GM19043 (cell line): ENCODE results near the gene ANKH.

ENCODE experiments used
- ATAC-seq: cut with Tn5 transposase; IDR thresholded peaks from one replicate; pipeline ENCODE4 v1.9.1; 2021; ENCODE audit warnings: low read depth; ENCODE audit not compliant: unreplicated experiment

ANKH gene

DNA sequence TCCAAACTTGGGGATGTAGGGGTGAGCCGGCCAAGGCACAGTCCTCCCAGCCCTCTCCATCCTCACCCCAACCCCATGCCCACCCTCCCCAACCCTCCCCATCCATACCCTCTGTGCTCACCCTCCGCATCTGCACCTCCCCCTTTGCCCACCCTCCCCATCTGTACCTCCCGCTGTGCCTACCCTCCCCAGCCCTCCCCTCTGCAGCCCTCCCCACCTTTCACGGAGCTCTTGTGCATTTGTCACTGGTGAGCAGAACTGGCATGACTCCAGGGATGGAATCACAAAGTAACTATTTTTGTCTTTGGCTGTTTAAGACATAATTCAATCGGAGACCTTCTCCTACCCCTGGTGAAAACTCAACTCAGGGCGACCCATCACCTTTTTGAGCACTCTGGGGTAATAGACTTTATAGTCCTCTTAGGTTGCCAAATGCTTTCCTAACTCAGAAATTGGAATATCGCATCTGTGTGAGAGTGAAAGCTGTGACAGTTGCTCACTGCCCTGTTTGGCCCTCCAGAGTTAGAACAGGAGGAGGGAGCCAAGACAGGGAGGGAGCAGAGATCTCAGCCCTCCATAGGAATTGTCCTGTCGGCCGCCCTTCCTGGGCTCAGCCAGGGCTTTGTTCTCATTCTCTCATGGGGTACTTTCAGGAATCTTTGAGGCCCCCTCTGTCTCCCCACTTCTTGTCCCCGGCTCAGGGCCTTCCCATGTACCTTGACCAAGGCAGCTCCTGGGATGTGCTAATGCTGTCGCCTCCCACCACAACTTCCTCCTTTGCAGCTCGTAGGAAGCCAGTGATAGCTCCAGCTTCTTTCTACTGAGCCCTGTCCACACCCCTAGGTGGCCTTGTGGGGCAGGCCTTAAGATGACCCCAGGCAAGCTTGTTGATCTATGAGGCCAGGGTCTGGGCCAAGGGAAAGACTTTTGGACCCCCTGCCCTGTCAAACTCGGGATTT lies 170.8 kb downstream of the ANKH start:
- no peak for ATAC-seq

DNA sequence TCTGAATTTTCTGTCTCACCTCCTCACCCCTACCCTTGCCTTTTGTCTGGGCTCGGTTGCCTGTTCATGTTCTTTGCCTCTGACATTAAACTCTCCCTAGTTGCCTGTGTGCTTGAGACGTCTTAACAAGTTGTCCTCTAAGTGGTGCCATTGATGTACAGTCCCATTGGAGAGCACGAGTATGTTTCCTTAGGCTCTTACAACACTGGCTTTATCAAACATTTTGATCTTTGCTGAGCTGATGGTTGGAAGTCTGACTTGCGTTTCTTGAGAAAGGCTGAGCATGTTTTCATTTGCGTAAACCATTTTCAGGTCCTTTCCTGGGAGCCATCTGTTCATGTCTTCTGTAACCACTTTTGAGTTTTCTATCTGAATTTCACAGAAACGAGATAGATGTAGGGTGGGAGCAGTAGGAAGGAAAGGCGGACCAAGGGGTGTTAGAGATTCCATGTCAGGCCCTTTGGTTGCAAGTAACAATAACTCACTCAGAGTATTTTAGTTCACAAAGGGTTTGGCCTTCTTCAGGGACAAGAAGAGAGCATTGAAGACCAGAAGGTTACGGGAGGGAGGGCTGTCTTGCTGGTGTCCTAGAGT lies 171.7 kb downstream of the ANKH start:
- ATAC-seq = no peak

DNA sequence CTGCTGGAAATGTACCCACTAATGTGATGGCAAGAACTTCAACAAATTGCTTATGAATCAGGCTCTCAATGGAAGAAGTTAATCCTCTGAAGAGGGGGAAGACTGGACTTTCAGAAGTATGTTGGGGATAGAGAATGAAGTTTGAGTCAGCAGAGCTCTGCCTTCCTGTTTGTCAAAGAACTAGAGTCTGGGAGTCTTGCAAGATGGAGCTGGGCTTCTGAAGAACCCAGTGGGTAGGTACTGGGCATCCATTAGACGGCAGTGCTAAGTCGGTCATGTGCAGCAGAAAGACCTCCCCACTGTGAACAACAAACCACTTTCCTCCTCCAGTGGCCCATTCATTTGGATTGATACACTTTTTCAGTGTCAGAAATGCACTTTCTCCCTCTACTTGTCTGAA lies 172.4 kb downstream of the ANKH start:
- no peak for ATAC-seq

DNA sequence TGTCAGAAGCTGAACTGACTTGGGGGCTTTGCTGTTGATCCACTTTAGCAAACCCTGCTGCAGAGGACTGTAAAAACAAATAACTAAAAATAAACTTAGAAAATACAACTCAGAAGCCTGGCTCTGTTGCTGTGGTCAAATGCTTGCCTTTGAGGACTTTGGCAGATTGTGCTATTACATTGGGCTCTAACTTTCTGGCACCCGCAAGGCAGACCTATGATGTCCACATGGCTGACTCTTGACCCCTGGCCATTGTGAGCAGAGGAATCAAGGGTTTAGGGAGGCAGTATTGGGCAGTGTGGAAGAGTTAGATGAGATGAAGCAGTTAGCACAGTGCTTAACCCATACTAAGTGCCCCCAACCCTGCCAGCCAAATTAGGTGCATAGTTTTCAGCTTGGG lies 173.1 kb downstream of the ANKH start:
- no peak for ATAC-seq

DNA sequence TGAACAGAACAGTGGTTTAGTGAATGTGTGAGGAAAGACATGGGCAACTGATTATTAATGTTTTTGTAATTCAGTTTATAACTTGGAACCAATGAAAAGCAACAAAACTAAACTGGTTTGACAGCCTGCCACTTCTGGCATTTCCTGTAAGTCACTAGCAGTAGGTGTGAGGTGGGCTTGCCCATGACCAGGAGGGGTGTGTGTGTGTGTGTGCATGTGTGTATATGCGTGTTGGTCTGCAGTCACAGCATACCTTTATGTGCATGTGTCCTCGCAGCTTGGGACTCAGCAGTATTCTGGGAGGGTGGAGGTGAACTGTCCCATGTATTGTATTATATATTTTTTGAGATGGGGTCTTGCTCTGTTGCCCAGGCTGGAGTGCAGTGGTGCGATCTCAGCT lies 174.7 kb downstream of the ANKH start:
- ATAC-seq = no peak

DNA sequence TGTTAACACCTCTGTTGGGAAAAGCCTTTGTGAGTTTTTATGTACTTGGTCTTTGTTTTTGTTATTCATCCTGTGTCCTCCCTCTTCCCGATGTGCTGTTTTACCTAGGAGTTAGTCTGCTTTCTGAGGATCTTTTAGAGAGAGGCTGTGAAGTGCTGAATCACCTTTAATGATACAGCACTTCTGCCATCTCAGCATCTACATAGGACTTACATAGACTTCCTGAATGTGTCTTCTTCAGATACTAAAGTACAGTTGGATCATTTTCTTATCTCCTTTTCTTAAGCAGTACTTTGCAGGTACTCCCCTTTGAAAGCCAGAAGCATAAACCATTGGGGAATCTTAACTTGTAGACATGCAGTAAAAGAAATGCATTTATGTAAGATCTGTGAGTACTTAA lies 175.5 kb downstream of the ANKH start:
- ATAC-seq = no peak

DNA sequence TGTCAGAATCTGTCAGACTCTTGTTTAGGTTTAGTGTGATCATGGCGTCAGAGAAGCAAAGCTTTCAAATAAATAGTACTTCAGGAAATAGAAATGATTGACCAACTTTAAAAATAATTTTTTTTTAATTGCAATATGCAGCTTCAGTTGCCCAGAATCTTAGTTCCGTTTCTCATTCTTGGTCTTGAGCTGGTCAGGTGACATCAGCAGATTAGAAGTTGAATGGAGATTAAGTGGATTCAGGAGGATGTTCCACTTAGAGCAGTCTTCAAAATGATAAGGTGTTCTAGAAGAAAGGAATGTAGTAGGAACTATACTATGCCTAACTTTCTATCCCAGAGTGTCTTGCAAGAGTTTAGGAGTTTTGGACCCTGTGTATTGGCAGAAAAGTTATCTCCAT lies 176.4 kb downstream of the ANKH start:
- no peak for ATAC-seq

DNA sequence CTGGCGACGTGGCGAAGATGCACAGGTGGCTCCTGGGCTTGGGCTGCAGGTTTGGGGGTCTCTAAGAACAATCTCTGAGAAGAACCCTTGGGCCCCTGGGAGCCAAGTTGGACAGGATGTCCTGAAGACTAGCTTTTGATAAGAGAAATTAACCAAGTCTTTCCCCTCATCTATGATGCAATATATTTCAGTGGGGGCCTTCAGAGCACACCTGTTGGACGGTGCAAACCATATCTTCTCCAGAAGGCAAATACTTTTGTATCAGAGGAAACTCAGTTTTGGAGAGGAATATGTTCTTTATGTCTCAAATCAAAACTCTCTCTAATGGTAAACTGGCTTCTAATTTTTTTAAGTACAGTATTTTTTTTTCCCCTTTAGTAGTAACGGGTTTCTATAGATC lies 178.5 kb downstream of the ANKH start:
- no peak for ATAC-seq

DNA sequence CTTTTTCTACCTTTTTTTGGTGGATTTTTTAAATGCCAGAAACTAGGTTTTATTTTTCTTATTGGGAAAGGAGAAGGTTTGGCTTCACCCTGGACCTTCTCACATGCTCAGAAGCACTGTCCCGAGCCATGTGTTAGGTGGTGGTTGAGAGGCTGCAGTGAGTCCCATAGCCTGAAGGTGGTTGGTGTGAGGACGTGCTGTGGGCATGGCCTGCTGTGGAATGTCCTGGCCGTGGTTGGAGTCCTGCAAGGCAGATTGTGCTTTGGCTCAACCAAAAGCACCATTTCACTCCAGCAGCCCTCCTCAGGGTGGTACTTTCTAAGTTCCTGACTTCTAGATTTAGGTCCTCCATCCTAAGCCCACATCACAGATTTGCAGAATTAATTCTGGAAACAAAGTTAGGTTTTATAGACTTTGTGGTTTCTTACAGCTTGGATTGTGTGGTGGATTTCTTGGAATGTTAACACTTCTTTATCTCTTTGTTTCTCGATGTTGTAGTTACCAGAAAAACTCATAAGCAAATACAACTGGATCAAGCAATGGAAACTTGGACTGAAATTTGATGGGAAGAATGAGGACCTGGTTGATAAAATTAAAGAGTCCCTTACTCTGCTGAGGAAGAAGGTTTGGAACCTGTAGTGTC lies 184.4 kb downstream of the ANKH start:
- no peak for ATAC-seq

DNA sequence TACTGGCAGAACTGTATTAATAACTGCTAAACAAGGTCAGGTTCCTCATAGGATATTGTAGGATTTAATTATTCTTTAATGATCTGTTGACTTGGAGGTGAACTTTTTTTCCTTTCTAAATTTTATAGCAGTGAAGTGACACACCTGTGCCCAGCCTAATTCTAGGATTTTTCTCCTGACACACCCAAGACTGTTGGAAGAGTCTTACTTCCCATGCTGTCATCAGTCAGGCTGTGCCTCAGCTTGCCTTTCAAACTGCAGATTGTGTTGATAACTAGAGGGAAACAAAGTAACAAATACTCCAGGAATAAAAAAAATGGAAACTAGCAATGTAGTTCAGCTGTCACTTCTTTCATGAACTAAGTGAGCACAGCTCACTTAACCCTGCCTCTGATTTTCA lies 185.1 kb downstream of the ANKH start:
- ATAC-seq = no peak

DNA sequence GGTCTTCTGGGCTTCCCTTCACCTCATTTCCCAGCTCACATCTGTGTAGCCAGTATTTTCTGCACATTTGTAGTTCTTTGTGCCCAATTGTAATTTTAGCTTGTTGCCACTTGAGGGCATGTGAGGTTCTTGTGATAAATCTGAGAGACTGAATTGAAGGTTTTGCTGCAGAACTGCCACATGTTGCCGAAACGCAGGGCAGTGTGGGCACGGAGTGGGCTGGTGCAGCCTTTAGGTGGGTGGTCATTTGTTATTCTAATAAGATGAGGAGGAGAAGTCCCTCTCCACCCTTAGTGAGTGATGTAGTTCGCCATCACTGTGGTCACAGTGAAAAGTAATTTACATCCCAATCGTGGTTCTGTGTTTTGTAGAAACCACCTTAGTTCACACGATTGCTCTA lies 185.8 kb downstream of the ANKH start:
- peak; percentile 74 for ATAC-seq

DNA sequence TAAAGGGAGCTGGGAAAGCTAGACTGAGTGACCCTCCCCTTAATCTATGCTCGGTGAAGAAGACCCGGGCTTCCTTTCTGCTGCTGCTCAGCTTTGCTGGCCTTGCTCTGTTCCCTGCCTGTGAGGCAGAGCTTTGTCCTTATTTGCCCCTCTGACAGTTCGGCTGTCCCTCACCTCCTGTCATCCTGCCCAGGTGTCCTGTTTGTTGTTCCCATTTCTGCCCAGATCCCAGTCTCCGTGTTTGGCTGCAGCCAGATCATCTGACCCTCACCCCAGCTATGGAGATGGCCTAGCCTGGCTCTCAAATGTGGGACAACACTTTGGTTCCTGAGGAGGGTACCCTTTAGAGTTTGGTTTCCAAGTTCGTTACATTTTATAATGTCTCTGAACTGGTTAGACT lies 186.8 kb downstream of the ANKH start:
- no peak for ATAC-seq

DNA sequence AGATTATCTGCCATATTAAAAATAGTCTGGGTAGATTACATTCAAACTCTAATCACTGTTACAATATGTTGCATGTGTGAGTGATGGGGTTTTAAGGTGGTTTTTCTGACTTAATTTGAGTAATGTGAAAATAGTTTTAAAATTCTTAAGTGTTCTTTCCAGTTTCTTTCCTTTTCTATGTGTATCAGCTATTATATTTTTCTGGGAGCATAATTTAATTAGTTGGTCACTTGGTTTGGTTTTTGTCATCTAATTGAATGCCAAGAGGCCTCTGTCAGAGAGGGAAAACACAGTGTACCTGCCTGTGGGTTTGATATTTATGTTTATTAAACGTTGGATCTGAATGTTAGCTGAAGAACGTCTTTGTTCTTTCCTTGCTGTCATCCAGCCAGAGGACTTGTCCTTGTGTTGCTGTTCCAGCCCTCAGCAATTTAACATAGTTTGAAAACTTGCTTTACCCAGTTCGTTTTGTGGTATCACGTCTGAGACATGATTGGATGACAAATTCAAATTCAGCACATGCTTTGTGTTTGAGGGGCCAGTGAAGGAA lies 187.6 kb downstream of the ANKH start:
- ATAC-seq = no peak

DNA sequence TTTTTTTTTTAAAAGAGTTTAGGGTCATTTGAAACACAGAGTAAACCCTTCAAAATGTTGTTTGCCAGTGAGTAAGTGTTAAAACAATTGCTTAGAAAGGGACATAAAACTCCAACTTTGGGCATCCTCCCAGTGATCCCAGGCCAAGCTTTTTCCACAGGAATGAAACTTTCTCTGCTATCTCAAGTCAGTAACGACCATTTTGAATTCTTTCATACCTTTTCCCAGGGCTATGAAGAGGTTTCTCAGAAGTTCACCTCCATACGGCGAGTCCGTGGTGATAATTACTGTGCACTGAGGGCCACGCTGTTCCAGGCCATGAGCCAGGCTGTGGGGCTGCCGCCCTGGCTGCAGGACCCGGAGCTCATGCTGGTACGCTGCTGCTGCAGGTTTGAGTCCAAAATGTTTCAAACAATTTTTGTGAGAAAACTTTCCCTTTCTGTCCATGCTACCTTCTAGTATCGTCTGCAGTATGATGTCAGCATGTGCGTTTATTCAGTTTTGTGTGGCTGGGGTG lies 190.3 kb downstream of the ANKH start:
- no peak for ATAC-seq

DNA sequence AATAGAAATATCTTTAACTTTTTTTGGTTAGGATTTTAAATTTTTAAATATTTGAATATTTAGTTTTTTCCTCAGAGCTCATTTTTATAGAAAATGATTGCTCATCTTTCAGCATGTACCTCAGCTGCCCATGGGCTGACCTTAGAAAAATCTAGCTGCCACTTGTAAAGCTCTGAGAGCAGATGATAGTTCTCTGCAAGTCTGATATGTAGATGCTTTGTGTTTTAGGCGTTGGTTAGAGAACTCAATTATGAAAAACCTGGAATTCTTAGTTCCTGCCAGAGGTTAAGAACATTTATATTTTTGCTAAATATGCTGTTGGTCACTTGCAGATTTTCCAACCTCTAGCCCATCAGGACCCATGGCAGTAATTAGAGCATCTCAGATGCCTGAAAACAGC lies 192.0 kb downstream of the ANKH start:
- no peak for ATAC-seq

DNA sequence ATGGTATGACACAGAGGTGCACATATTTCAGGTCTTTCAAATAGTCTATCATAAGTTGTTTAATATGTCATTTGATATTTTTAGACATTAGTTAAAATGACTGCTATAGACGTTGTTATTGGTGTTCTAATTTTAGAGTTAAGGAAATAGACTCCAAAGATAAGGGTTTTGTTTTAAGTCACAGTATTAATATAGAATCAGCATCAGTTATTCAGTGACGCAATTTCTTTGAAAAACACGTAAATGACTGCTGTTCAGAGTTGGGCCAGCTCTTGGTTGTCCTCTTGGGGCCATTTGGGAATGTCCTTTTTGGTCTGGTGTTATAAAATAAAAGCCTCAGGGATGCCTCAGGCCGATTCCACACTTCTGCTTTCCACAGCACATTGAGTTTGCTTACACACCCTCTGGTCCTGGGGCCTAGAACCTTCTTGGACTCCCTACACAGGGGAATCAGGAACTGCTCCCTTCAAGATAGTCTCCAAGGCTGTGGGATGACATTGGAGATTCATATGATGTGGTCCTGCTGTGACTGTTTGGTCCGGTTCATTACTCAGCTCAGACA lies 192.7 kb downstream of the ANKH start:
- no peak for ATAC-seq

DNA sequence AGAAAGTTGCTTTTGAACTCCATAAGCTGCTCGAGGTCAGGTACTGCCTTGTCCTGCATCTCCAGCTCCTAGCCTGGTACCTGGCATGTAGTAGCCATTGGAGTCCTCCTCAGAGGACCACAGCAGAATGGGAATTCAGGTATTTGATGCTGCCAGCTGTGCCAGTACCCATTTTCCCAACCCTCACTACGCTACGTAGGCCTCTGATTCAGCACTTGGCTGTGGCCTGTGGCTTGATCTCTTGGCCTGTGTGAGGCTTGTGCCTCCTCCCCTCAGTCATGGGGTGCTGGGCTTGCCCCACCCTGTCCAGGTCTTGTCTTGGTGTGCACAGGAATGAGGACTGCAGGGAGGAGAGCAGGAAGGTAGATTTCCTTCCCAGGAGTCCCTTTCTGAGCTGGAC lies 195.3 kb downstream of the ANKH start:
- peak; percentile 38 for ATAC-seq

DNA sequence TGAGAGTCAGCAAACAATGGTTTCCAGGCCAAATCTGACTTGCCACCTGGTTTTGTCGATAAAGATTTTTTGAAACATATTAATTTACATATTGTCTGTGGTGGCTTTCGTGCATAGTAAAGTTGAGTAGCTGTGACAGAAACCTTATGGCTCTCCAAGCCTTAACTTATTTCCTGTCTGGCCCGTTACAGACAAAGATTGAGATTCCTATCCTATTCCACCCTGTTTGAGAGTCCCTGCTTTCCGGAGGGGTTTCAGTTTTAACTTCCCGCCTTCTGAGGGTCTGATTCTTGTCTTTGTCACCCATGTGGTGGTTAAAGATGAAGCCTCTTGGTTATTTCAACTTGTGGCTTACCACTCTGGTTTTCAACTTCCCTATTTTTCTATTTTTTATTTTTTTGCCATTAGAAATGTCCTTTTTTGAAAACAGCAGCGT lies 195.7 kb downstream of the ANKH start:
- ATAC-seq = peak; percentile 48

DNA sequence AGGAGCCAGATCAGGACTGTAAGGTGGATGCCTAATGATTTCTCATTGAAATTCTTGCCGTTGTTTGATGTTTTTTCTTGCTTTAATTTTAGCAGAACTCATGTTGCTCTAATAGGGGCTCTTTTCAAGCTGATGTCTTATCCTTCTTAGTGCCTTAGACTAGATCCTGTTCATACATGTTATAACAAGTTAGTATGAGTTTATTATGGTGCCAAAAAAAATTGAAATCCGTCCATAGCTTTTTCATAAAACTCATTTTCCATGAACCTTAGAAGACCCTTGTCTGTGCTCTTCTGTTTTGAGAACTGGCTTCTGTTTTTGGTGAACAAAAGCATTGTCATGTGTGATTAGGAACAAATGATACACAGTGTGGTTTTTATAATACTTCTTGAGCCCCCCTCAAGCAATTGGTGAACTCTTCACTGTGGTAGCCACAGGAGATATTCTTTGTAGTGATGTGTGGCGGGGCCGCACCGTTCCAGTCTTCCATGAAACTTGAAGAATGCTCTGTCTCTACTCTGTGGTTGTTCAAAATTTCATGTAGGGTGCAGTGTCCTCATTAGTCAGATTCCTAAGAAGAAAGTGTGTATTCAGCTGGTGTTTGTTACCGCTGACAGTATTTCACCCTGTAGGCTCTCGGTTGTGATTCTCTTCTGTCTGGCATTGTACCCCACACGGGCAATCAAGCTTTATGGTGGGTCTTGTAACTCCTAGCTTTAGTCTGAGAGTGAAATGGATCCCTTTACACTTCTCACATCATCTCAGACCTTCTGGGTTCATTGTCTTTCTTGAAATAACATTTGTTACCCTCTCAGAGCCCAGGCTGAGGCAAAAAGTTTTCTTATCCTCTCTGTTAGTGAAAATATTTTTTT lies 196.4 kb downstream of the ANKH start:
- ATAC-seq = peak; percentile 3

DNA sequence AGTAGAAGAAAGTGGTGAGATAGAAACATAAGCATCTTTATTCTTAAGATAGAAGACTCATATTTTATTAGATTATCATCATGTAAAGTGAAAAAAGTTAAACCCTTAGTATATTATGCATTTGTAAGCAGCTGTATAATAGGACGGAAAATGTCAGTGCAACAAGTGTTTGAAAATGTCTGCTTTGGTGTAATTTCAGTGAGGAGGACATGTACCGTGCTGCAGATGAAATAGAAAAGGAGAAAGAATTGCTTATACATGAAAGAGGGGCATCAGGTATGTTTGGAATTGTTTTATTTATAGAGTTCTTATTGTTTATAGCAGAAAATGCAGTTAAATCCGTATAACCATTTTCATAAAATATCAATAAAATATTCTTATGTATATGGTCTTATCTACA lies 198.1 kb downstream of the ANKH start:
- ATAC-seq = no peak
